ENCODE data around the gene MADCAM1. TPM values are rescaled to one million over a fixed set of nuclear protein-coding genes. Genes with fewer than 3 reads are reported as not detected.

MADCAM1 gene
- total and polyA plus RNA-seq, 2 of the 8 experiments (the other 6 are each of a cell fraction or from before 2014, with no cell fraction given), result 2.3 to 3.0 TPM

DNA sequence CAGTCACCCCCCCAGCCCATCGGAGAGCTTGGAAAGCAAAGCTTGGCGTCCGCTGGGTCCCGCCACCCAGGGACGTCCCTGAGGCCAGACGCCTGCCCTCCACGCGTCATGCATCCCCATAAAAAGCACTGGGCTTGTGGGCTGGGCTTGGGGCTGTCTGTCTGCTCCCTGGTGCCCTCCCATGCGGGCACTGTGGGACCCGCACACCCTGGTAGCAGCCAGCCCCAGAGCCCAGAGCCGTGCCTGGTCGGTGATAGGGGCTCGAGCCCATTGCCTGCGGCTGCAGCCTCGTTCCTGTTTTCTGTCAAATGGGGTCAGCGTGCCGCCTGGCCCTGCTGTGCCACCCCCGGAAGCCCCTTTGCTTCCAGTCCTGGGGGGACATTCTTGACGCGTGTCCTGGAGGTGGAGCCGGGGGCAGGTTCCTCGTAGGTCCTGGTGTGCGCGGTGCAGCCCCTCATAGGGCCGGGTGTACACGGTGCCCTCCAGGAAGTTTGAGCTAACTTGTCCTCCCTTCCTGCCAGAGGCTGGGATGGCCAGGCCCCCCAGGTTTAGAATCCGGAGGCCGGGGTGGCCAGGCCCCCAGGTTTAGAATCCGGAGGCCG is 43.2 kb downstream of the MADCAM1 start (continued):
- TF ChIP-seq, protein P1, sequence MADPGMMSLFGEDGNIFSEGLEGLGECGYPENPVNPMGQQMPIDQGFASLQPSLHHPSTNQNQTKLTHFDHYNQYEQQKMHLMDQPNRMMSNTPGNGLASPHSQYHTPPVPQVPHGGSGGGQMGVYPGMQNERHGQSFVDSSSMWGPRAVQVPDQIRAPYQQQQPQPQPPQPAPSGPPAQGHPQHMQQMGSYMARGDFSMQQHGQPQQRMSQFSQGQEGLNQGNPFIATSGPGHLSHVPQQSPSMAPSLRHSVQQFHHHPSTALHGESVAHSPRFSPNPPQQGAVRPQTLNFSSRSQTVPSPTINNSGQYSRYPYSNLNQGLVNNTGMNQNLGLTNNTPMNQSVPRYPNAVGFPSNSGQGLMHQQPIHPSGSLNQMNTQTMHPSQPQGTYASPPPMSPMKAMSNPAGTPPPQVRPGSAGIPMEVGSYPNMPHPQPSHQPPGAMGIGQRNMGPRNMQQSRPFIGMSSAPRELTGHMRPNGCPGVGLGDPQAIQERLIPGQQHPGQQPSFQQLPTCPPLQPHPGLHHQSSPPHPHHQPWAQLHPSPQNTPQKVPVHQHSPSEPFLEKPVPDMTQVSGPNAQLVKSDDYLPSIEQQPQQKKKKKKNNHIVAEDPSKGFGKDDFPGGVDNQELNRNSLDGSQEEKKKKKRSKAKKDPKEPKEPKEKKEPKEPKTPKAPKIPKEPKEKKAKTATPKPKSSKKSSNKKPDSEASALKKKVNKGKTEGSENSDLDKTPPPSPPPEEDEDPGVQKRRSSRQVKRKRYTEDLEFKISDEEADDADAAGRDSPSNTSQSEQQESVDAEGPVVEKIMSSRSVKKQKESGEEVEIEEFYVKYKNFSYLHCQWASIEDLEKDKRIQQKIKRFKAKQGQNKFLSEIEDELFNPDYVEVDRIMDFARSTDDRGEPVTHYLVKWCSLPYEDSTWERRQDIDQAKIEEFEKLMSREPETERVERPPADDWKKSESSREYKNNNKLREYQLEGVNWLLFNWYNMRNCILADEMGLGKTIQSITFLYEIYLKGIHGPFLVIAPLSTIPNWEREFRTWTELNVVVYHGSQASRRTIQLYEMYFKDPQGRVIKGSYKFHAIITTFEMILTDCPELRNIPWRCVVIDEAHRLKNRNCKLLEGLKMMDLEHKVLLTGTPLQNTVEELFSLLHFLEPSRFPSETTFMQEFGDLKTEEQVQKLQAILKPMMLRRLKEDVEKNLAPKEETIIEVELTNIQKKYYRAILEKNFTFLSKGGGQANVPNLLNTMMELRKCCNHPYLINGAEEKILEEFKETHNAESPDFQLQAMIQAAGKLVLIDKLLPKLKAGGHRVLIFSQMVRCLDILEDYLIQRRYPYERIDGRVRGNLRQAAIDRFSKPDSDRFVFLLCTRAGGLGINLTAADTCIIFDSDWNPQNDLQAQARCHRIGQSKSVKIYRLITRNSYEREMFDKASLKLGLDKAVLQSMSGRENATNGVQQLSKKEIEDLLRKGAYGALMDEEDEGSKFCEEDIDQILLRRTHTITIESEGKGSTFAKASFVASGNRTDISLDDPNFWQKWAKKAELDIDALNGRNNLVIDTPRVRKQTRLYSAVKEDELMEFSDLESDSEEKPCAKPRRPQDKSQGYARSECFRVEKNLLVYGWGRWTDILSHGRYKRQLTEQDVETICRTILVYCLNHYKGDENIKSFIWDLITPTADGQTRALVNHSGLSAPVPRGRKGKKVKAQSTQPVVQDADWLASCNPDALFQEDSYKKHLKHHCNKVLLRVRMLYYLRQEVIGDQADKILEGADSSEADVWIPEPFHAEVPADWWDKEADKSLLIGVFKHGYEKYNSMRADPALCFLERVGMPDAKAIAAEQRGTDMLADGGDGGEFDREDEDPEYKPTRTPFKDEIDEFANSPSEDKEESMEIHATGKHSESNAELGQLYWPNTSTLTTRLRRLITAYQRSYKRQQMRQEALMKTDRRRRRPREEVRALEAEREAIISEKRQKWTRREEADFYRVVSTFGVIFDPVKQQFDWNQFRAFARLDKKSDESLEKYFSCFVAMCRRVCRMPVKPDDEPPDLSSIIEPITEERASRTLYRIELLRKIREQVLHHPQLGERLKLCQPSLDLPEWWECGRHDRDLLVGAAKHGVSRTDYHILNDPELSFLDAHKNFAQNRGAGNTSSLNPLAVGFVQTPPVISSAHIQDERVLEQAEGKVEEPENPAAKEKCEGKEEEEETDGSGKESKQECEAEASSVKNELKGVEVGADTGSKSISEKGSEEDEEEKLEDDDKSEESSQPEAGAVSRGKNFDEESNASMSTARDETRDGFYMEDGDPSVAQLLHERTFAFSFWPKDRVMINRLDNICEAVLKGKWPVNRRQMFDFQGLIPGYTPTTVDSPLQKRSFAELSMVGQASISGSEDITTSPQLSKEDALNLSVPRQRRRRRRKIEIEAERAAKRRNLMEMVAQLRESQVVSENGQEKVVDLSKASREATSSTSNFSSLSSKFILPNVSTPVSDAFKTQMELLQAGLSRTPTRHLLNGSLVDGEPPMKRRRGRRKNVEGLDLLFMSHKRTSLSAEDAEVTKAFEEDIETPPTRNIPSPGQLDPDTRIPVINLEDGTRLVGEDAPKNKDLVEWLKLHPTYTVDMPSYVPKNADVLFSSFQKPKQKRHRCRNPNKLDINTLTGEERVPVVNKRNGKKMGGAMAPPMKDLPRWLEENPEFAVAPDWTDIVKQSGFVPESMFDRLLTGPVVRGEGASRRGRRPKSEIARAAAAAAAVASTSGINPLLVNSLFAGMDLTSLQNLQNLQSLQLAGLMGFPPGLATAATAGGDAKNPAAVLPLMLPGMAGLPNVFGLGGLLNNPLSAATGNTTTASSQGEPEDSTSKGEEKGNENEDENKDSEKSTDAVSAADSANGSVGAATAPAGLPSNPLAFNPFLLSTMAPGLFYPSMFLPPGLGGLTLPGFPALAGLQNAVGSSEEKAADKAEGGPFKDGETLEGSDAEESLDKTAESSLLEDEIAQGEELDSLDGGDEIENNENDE (IDR thresholded peaks at IDR 0.05; ENCODE audit: insufficient replicate concordance, low read length), result no peak
- TF ChIP-seq SAP30 (IDR thresholded peaks at IDR 0.05; ENCODE audit: insufficient read depth, insufficient replicate concordance, low read length) (no peak), KDM1A (IDR thresholded peaks at IDR 0.05; ENCODE audit: borderline replicate concordance, low read length) (no peak), RAD21 (IDR thresholded peaks at IDR 0.05 in 1 of 2, conservative IDR thresholded peaks at IDR 0.05 in 1 of 2; ENCODE audit: low read depth in 2 of 2, low read length in 2 of 2) (no peak), GABPA (IDR thresholded peaks at IDR 0.05; ENCODE audit: borderline replicate concordance, insufficient read depth, low read length) (no peak), TCF12 (IDR thresholded peaks at IDR 0.05; ENCODE audit: low read depth, low read length) (no peak), CEBPB (IDR thresholded peaks at IDR 0.05; ENCODE audit: low read depth, low read length) (no peak), YY1 (IDR thresholded peaks at IDR 0.05; ENCODE audit: low read depth, low read length) (no peak)
- TF ChIP-seq, protein P2, sequence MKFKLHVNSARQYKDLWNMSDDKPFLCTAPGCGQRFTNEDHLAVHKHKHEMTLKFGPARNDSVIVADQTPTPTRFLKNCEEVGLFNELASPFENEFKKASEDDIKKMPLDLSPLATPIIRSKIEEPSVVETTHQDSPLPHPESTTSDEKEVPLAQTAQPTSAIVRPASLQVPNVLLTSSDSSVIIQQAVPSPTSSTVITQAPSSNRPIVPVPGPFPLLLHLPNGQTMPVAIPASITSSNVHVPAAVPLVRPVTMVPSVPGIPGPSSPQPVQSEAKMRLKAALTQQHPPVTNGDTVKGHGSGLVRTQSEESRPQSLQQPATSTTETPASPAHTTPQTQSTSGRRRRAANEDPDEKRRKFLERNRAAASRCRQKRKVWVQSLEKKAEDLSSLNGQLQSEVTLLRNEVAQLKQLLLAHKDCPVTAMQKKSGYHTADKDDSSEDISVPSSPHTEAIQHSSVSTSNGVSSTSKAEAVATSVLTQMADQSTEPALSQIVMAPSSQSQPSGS (IDR thresholded peaks at IDR 0.05; ENCODE audit: low read length), result no peak
